Lower leg skin (tissue), 3 donors: ENCODE measurements around the gene MBOAT1.

ENCODE experiments used
- POLR2A ChIP-seq, 2 donors: fragments of 450-650 bp; IDR thresholded peaks; one replicate each; pipeline ENCODE4 v1.6.1; 2016 to 2017; ENCODE audit warnings: antibody characterized with exemption in 2 of 2, mild to moderate bottlenecking in 1 of 2, moderate library complexity in 1 of 2
- TF ChIP-seq, protein P1 (sequence below), 3 donors: fragments of 450-650 bp; IDR thresholded peaks; one replicate each; pipeline ENCODE4 v1.5.1; 2016; ENCODE audit warnings: antibody characterized with exemption in 3 of 3, mild to moderate bottlenecking in 3 of 3, moderate library complexity in 2 of 3

DNA sequence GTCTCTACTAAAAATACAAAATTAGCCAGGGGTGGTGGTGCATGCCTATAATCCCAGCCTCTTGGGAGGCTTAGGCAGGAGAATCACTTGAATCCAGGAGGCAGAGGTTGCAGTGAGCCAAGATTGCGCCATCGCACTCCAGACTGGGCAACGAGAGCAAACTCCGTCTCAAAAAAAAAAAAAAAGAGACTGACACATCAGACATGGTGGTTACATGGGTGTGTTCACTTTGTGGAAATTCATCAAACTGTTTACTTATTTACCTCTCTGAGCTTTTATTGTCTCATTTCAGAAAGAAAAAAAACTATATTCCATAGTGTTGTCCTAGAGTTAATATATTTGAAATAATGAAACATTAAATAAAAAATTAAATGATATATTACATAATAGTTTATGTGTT, 64.8 kb downstream of the MBOAT1 start:
- TF ChIP-seq, protein P1, sequence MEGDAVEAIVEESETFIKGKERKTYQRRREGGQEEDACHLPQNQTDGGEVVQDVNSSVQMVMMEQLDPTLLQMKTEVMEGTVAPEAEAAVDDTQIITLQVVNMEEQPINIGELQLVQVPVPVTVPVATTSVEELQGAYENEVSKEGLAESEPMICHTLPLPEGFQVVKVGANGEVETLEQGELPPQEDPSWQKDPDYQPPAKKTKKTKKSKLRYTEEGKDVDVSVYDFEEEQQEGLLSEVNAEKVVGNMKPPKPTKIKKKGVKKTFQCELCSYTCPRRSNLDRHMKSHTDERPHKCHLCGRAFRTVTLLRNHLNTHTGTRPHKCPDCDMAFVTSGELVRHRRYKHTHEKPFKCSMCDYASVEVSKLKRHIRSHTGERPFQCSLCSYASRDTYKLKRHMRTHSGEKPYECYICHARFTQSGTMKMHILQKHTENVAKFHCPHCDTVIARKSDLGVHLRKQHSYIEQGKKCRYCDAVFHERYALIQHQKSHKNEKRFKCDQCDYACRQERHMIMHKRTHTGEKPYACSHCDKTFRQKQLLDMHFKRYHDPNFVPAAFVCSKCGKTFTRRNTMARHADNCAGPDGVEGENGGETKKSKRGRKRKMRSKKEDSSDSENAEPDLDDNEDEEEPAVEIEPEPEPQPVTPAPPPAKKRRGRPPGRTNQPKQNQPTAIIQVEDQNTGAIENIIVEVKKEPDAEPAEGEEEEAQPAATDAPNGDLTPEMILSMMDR (IDR thresholded peaks at IDR 0.05): no peak
- TF ChIP-seq POLR2A (IDR thresholded peaks at IDR 0.05): no peak
